H9 (cell line): ENCODE data around the gene MICU1. TPM values are rescaled to one million over a fixed set of nuclear protein-coding genes. Genes with fewer than 3 reads are reported as not detected.

Experiments used
- DNase-seq: peaks from one replicate; pipeline ENCODE4 v3.0.0-alpha.2; 2017
- H2AFZ ChIP-seq: one replicate; pipeline ENCODE4 v1.6.1; 2013; ENCODE audit warnings: mild to moderate bottlenecking, low read length, control low read depth, moderate library complexity
- H2AK5ac ChIP-seq: 2 replicates; pipeline ENCODE4 v1.6.1; 2013; ENCODE audit warnings: low read length, control low read depth, mixed read lengths; ENCODE audit not compliant: insufficient read length
- H2BK120ac ChIP-seq: one replicate; pipeline ENCODE4 v1.6.1; 2013; ENCODE audit warnings: low read depth, mild to moderate bottlenecking, low read length, control low read depth, inconsistent platforms; ENCODE audit not compliant: poor library complexity, severe bottlenecking
- H2BK12ac ChIP-seq: 2 replicates; pipeline ENCODE4 v1.6.1; 2013; ENCODE audit warnings: low read length, control low read depth, mixed read lengths, low read depth; ENCODE audit not compliant: insufficient read length
- H2BK15ac ChIP-seq: 2 replicates; pipeline ENCODE4 v1.6.1; 2013; ENCODE audit warnings: low read depth, low read length, control low read depth
- H2BK20ac ChIP-seq: one replicate; pipeline ENCODE4 v1.6.1; 2013; ENCODE audit warnings: low read depth, mild to moderate bottlenecking, low read length, control low read depth, inconsistent platforms; ENCODE audit not compliant: poor library complexity, severe bottlenecking
- H2BK5ac ChIP-seq: 2 replicates; pipeline ENCODE4 v1.6.1; 2013; ENCODE audit warnings: low read length, control low read depth, mixed read lengths; ENCODE audit not compliant: insufficient read length
- H3K14ac ChIP-seq: 2 replicates; pipeline ENCODE4 v1.6.1; 2013; ENCODE audit warnings: low read length, control low read depth; ENCODE audit not compliant: insufficient read depth
- H3K18ac ChIP-seq: 2 replicates; pipeline ENCODE4 v1.6.1; 2013; ENCODE audit warnings: low read depth, mild to moderate bottlenecking, mixed read lengths, low read length, control low read depth; ENCODE audit not compliant: insufficient read length
- H3K23ac ChIP-seq: 2 replicates; pipeline ENCODE4 v1.6.1; 2013; ENCODE audit warnings: low read length, control low read depth, mixed read lengths, low read depth; ENCODE audit not compliant: insufficient read length
- H3K23me2 ChIP-seq: 2 replicates; pipeline ENCODE4 v1.6.1; 2013; ENCODE audit warnings: low read depth, mild to moderate bottlenecking, mixed read lengths, low read length, control low read depth; ENCODE audit not compliant: insufficient read length, poor library complexity, severe bottlenecking
- H3K27ac ChIP-seq: 2 replicates; pipeline ENCODE4 v1.5.1; 2013; ENCODE audit warnings: low read length, control low read depth, mixed read lengths, low read depth; ENCODE audit not compliant: insufficient read length
- H3K27me3 ChIP-seq: 2 replicates; pipeline ENCODE4 v1.6.1; 2013; ENCODE audit warnings: low read length, control low read depth, inconsistent platforms; ENCODE audit not compliant: insufficient read depth
- H3K4ac ChIP-seq: 2 replicates; pipeline ENCODE4 v1.6.1; 2013; ENCODE audit warnings: low read depth, mild to moderate bottlenecking, control low read depth, inconsistent platforms, low read length, moderate library complexity
- H3K4me1 ChIP-seq: 2 replicates; pipeline ENCODE4 v1.6.1; 2013; ENCODE audit warnings: low read length, control low read depth, inconsistent platforms; ENCODE audit not compliant: insufficient read depth
- H3K4me2 ChIP-seq: 2 replicates; pipeline ENCODE4 v1.6.1; 2013; ENCODE audit warnings: low read length, control low read depth, mixed read lengths; ENCODE audit not compliant: insufficient read length, insufficient read depth
- H3K56ac ChIP-seq: 2 replicates; pipeline ENCODE4 v1.6.1; 2013; ENCODE audit warnings: low read depth, mild to moderate bottlenecking, mixed read lengths, low read length, control low read depth; ENCODE audit not compliant: insufficient read length
- H3K79me1 ChIP-seq: 2 replicates; pipeline ENCODE4 v1.6.1; 2013; ENCODE audit warnings: low read depth, mild to moderate bottlenecking, moderate library complexity, low read length, control low read depth, inconsistent platforms; ENCODE audit not compliant: insufficient read depth, poor library complexity, severe bottlenecking
- H3K79me2 ChIP-seq: 2 replicates; pipeline ENCODE4 v1.6.1; 2013; ENCODE audit warnings: low read length, control low read depth, inconsistent platforms; ENCODE audit not compliant: insufficient read depth
- H3K9ac ChIP-seq: 2 replicates; pipeline ENCODE4 v1.6.1; 2013; ENCODE audit warnings: low read length, control low read depth, mixed read lengths; ENCODE audit not compliant: insufficient read length; ENCODE audit errors: extremely low read depth
- H3K9me3 ChIP-seq: one replicate; pipeline ENCODE4 v1.6.1; 2013; ENCODE audit warnings: low read depth, low read length, inconsistent platforms; ENCODE audit not compliant: control insufficient read depth
- H3T11ph ChIP-seq: one replicate; pipeline ENCODE4 v1.6.1; 2013; ENCODE audit warnings: mild to moderate bottlenecking, low read length, control low read depth, inconsistent platforms
- H4K20me1 ChIP-seq: one replicate; pipeline ENCODE4 v1.6.1; 2013; ENCODE audit not compliant: control insufficient read depth, insufficient read length, insufficient read depth
- H4K5ac ChIP-seq: 2 replicates; pipeline ENCODE4 v1.6.1; 2013; ENCODE audit warnings: low read depth, mild to moderate bottlenecking, mixed read lengths, low read length, control low read depth; ENCODE audit not compliant: insufficient read length
- H4K8ac ChIP-seq: replicated peaks from 2 replicates; pipeline ENCODE4 v1.6.1; 2013; ENCODE audit warnings: low read length, control low read depth, mixed read lengths, low read depth; ENCODE audit not compliant: insufficient read length
- H4K91ac ChIP-seq: 2 replicates; pipeline ENCODE4 v1.6.1; 2013; ENCODE audit warnings: low read depth, mild to moderate bottlenecking, moderate library complexity, mixed read lengths, low read length, control low read depth; ENCODE audit not compliant: insufficient read length
- H3K27ac Mint-ChIP-seq, 3 experiments: 2 replicates in 2 of 3; 3 replicates in 1 of 3; pipeline ENCODE4 v1.8.0; 2020 to 2021; ENCODE audit warnings: mixed read lengths in 3 of 3, mild to moderate bottlenecking in 1 of 3, moderate library complexity in 1 of 3
- H3K27me3 Mint-ChIP-seq: 2 replicates; pipeline ENCODE4 v1.8.0; 2021; ENCODE audit warnings: low read depth, mild to moderate bottlenecking, moderate library complexity, mixed read lengths
- H3K36me3 Mint-ChIP-seq, 3 experiments: 2 replicates in 2 of 3; 3 replicates in 1 of 3; pipeline ENCODE4 v1.8.0; 2020 to 2021; ENCODE audit warnings: low read depth in 3 of 3, mixed read lengths in 3 of 3; ENCODE audit not compliant: insufficient read depth in 1 of 3
- H3K4me1 Mint-ChIP-seq, 2 experiments: 2 replicates each; pipeline ENCODE4 v1.8.0; 2020; ENCODE audit warnings: mixed read lengths in 2 of 2
- H3K4me3 Mint-ChIP-seq, 2 experiments: 2 replicates in 1 of 2; 3 replicates in 1 of 2; pipeline ENCODE4 v1.8.0; 2020 to 2021; ENCODE audit warnings: mild to moderate bottlenecking in 2 of 2, mixed read lengths in 2 of 2, moderate library complexity in 1 of 2
- H3K9me3 Mint-ChIP-seq, 2 experiments: 2 replicates in 1 of 2; 3 replicates in 1 of 2; pipeline ENCODE4 v1.8.0; 2020; ENCODE audit warnings: mild to moderate bottlenecking in 2 of 2, mixed read lengths in 2 of 2, moderate library complexity in 1 of 2
- WGBS: extraction: QIAGEN DNeasy Blood & Tissue Kit; methylation state at CpG from one replicate; pipeline ENCODE4 v1.1.7; 2013; ENCODE audit warnings: missing lambda C conversion rate, low lambda C conversion rate, mixed read lengths; ENCODE audit not compliant: insufficient read length; ENCODE audit errors: extremely low coverage; 5-methylcytosine and 5-hydroxymethylcytosine counted together
- total RNA-seq: library from RNA; stranded (reverse); gene quantifications from 2 replicates; pipeline ENCODE4 v1.2.1, GENCODE V29; 2021
- TF ChIP-seq, protein P1 (sequence below): fragments of 200-600 bp; sonication (generic); conservative IDR thresholded peaks from 3 replicates; pipeline ENCODE4 v1.8.0; 2021; ENCODE audit warnings: antibody characterized with exemption, mild to moderate bottlenecking

Gene MICU1
- total RNA-seq, 1 experiment from 2014 or later: 33.2 TPM

DNA sequence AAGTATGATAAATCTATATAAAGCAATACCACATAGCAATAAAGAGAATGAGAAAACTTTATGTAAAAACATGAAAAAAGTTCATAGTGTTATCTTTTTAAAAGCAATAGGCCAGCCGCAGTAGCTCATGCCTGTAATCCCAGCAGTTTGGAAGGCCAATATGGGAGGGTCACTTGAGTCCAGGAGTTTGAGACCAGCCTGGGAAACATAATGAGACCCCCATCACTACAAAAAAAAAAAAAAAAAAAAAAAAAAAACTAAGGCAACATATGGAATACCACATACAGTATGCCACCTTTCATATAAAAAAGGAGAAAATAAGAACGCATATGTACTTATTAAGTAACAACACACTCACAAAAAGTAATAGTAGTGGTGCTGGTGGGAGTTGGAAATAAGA lies 52.8 kb downstream of the MICU1 start:
- no peak overlapping the region for H2BK15ac ChIP-seq
- no peak overlapping the region for H2BK12ac ChIP-seq
- no peak overlapping the region for H2BK5ac ChIP-seq
- no peaks in the 10 kb centered on the region for H3K4me1 ChIP-seq
- no peak overlapping the region for H2BK20ac ChIP-seq
- no peaks in the 10 kb centered on the region; the same call in 1 of the 2 replicates for H3K79me2 ChIP-seq
- H2AFZ ChIP-seq: no peak overlapping the region
- no peak overlapping the region for H3K9ac ChIP-seq
- no peak overlapping the region for H3T11ph ChIP-seq
- H4K5ac ChIP-seq: no peak overlapping the region
- no peak overlapping the region for H3K27ac ChIP-seq
- H3K4me2 ChIP-seq: no peak overlapping the region
- H3K14ac ChIP-seq: no peak overlapping the region
- H2AK5ac ChIP-seq: no peak overlapping the region
- H3K9me3 ChIP-seq: no peaks in the 10 kb centered on the region
- H4K91ac ChIP-seq: no peak overlapping the region
- DNase-seq: no peak
- H3K4ac ChIP-seq: no peak overlapping the region
- H3K27ac Mint-ChIP-seq: no peak overlapping the region
- no peaks in the 10 kb centered on the region; a peak in 2 of 7 replicates for H3K36me3 Mint-ChIP-seq
- H4K20me1 ChIP-seq: no peaks in the 10 kb centered on the region
- no CpG with 5 or more reads among the region's 2 CpGs for WGBS
- H3K18ac ChIP-seq: no peak overlapping the region
- no peaks in the 10 kb centered on the region for H3K27me3 Mint-ChIP-seq
- H3K4me3 Mint-ChIP-seq: no peak overlapping the region
- H3K27me3 ChIP-seq: no peaks in the 10 kb centered on the region
- H3K56ac ChIP-seq: no peak overlapping the region
- no peak overlapping the region for H3K23ac ChIP-seq
- no peaks in the 10 kb centered on the region for H3K9me3 Mint-ChIP-seq
- no peaks in the 10 kb centered on the region for H3K23me2 ChIP-seq
- peaks cover 3 to 5% of the 10 kb centered on the region in 2 experiments; a peak in 3 of 4 replicates for H3K4me1 Mint-ChIP-seq
- H4K8ac ChIP-seq: no peak overlapping the region
- no peaks in the 10 kb centered on the region for H3K79me1 ChIP-seq
- H2BK120ac ChIP-seq: no peak overlapping the region
- TF ChIP-seq, protein P1, sequence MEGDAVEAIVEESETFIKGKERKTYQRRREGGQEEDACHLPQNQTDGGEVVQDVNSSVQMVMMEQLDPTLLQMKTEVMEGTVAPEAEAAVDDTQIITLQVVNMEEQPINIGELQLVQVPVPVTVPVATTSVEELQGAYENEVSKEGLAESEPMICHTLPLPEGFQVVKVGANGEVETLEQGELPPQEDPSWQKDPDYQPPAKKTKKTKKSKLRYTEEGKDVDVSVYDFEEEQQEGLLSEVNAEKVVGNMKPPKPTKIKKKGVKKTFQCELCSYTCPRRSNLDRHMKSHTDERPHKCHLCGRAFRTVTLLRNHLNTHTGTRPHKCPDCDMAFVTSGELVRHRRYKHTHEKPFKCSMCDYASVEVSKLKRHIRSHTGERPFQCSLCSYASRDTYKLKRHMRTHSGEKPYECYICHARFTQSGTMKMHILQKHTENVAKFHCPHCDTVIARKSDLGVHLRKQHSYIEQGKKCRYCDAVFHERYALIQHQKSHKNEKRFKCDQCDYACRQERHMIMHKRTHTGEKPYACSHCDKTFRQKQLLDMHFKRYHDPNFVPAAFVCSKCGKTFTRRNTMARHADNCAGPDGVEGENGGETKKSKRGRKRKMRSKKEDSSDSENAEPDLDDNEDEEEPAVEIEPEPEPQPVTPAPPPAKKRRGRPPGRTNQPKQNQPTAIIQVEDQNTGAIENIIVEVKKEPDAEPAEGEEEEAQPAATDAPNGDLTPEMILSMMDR: no peak
